ENCODE measurements around the gene AURKB. TPM values are rescaled to one million over a fixed set of nuclear protein-coding genes. Genes with fewer than 3 reads are reported as not detected.

The AURKB gene
- total RNA-seq, 1 experiment from 2014 or later, result 141 TPM

GRCh38 chr17:8159459-8160223 is 50.7 kb downstream of the AURKB start:
- H4K20me1 ChIP-seq (ENCODE audit: insufficient read depth), result no peaks in the 10 kb centered on the region
- BruUV-seq (replicated peaks), result no TSS peak
- ChIA-PET RAD21 (ENCODE audit: low non-redundant PET in 1 of 2, low total read pairs in 2 of 2, uncharacterized antibody in 2 of 2, unreplicated experiment in 2 of 2) (interaction anchor here in 1 of 2 experiments (0.7 kb wide), 1 partner anchor 276 kb away, joined by 5 read pairs; no protein-coding TSS in a partner anchor), CTCF (no interaction called here), POLR2A (interaction anchor here (9.4 kb wide), 1 partner anchor 13 kb away, joined by 95 read pairs; no protein-coding TSS in a partner anchor)
- H3K9ac ChIP-seq (ENCODE audit: low read length), result peak overlapping the region; percentile 4; the same call in 1 of the 2 replicates
- no peak for TF ChIP-seq MAX (IDR thresholded peaks at IDR 0.05)
- TF ChIP-seq SIN3A (IDR thresholded peaks at IDR 0.05; ENCODE audit: low read depth), result no peak
- no peak for TF ChIP-seq POLR2A (IDR thresholded peaks at IDR 0.05; ENCODE audit: borderline replicate concordance, extremely low read depth, insufficient read depth, insufficient read length)
- no peak for TF ChIP-seq SP1 (IDR thresholded peaks at IDR 0.05; ENCODE audit: low read depth)
- no peak overlapping the region for H2AFZ ChIP-seq (ENCODE audit: low read depth, low read length, poor library complexity, severe bottlenecking)
- H3K4me2 ChIP-seq (ENCODE audit: low read length), result no peak overlapping the region
- DNase-seq (ENCODE audit: low read depth, low spot score), result no peak
- no peaks in the 10 kb centered on the region for H3K9me3 ChIP-seq (ENCODE audit: control insufficient read depth in 1 of 2, insufficient read depth in 1 of 2, low read depth in 1 of 2, low read length in 2 of 2)
- H3K36me3 ChIP-seq (ENCODE audit: control insufficient read depth in 1 of 2, insufficient read depth in 2 of 2, low read length in 2 of 2), result peaks cover 4 to 13% of the 10 kb centered on the region in 2 experiments; a peak in 3 of 4 replicates
- H3K4me1 ChIP-seq (ENCODE audit: control insufficient read depth in 1 of 2, insufficient read depth in 2 of 2, low read length in 2 of 2), result peaks cover 48 to 86% of the 10 kb centered on the region in 2 experiments
- peak overlapping the region; percentile 12 for H3K27ac ChIP-seq (ENCODE audit: low read depth, low read length)
- no peaks in the 10 kb centered on the region for H3K9me2 ChIP-seq (ENCODE audit: insufficient read depth)
- H3K27me3 ChIP-seq (ENCODE audit: insufficient read depth, low read length), result no peaks in the 10 kb centered on the region
- intact Hi-C loops (cut with micrococcal nuclease), result no loop called here
- no peak overlapping the region for H3K4me3 ChIP-seq (replicated peaks in 1 of 2; ENCODE audit: low read depth in 1 of 2, low read length in 2 of 2)
- no peak for ATAC-seq
- H3K79me2 ChIP-seq (ENCODE audit: insufficient read depth, low read length), result peaks cover 48% of the 10 kb centered on the region

- RAD21 ChIA-PET (ENCODE audit: low non-redundant PET in 1 of 2, low total read pairs in 2 of 2, uncharacterized antibody in 2 of 2, unreplicated experiment in 2 of 2), result interaction anchor here in 1 of 2 experiments (0.7 kb wide), 1 partner anchor 275 kb away, joined by 5 read pairs; no protein-coding TSS in a partner anchor
- peak overlapping the region; percentile 4; the same call in 1 of the 2 replicates for H3K9ac ChIP-seq (ENCODE audit: low read length)
- DNase-seq (ENCODE audit: low read depth, low spot score) (no peak), ATAC-seq (no peak)
- no peaks in the 10 kb centered on the region for H3K9me3 ChIP-seq (ENCODE audit: control insufficient read depth in 1 of 2, insufficient read depth in 1 of 2, low read depth in 1 of 2, low read length in 2 of 2)
- intact Hi-C loops (cut with micrococcal nuclease), result no loop called here
- CTCF ChIA-PET, result interaction anchor here (0.6 to 1.5 kb wide), 5 partner anchors 14 to 225 kb away, joined by 3 to 6 read pairs (median 3); no protein-coding TSS in a partner anchor
- H3K4me2 ChIP-seq (ENCODE audit: low read length), result peak overlapping the region; percentile 51; the same call in 1 of the 2 replicates
- no peak overlapping the region for H3K27ac ChIP-seq (ENCODE audit: low read depth, low read length)
- BruUV-seq (replicated peaks), result no TSS peak
- no peak overlapping the region for H2AFZ ChIP-seq (ENCODE audit: low read depth, low read length, poor library complexity, severe bottlenecking)
- TF ChIP-seq POLR2A (IDR thresholded peaks at IDR 0.05; ENCODE audit: borderline replicate concordance, extremely low read depth, insufficient read depth, insufficient read length), result no peak
- no peak for TF ChIP-seq CEBPB (IDR thresholded peaks at IDR 0.05; ENCODE audit: low read depth)
- TF ChIP-seq SP1 (IDR thresholded peaks at IDR 0.05; ENCODE audit: low read depth), result no peak
- H3K36me3 ChIP-seq (ENCODE audit: control insufficient read depth in 1 of 2, insufficient read depth in 2 of 2, low read length in 2 of 2), result peaks cover 4 to 13% of the 10 kb centered on the region in 2 experiments; a peak in 3 of 4 replicates
- peaks cover 46 to 86% of the 10 kb centered on the region in 2 experiments for H3K4me1 ChIP-seq (ENCODE audit: control insufficient read depth in 1 of 2, insufficient read depth in 2 of 2, low read length in 2 of 2)
- no peaks in the 10 kb centered on the region for H3K9me2 ChIP-seq (ENCODE audit: insufficient read depth)
- peaks cover 48% of the 10 kb centered on the region for H3K79me2 ChIP-seq (ENCODE audit: insufficient read depth, low read length)
- no peaks in the 10 kb centered on the region for H4K20me1 ChIP-seq (ENCODE audit: insufficient read depth)
- H3K27me3 ChIP-seq (ENCODE audit: insufficient read depth, low read length), result no peaks in the 10 kb centered on the region
- POLR2A ChIA-PET, result interaction anchor here (9.4 kb wide), 1 partner anchor 13 kb away, joined by 95 read pairs; no protein-coding TSS in a partner anchor
- no peak overlapping the region for H3K4me3 ChIP-seq (replicated peaks in 1 of 2; ENCODE audit: low read depth in 1 of 2, low read length in 2 of 2)
Measured at GRCh38 chr17:8159032-8159400, 51.4 kb downstream of the AURKB start.
